Adipocyte (in vitro differentiated cells): ENCODE data around the gene MUSTN1.

ENCODE experiments used
- DNase-seq: peaks from one replicate; pipeline ENCODE4 v3.0.0-alpha.2; 2015; ENCODE audit warnings: low read depth
- H3K27me3 ChIP-seq: replicated peaks from 2 replicates; pipeline ENCODE4 v1.7.0; 2013; ENCODE audit warnings: mild to moderate bottlenecking, low read length, moderate library complexity; ENCODE audit not compliant: control insufficient read depth, insufficient read depth
- H3K36me3 ChIP-seq: 2 replicates; pipeline ENCODE4 v1.7.0; 2013; ENCODE audit warnings: low read length, mild to moderate bottlenecking, moderate library complexity; ENCODE audit not compliant: control insufficient read depth, insufficient read depth, severe bottlenecking
- H3K4me1 ChIP-seq: 2 replicates; pipeline ENCODE4 v1.7.0; 2013; ENCODE audit warnings: mild to moderate bottlenecking, low read length, moderate library complexity; ENCODE audit not compliant: control insufficient read depth, insufficient read depth
- H3K4me3 ChIP-seq: 2 replicates; pipeline ENCODE4 v1.7.0; 2013; ENCODE audit warnings: mild to moderate bottlenecking, low read length, moderate library complexity
- H3K9ac ChIP-seq: 2 replicates; pipeline ENCODE4 v1.7.0; 2013; ENCODE audit warnings: mild to moderate bottlenecking, low read length, moderate library complexity
- H3K9me3 ChIP-seq: 2 replicates; pipeline ENCODE4 v1.7.0; 2013; ENCODE audit warnings: mild to moderate bottlenecking, low read length, moderate library complexity; ENCODE audit not compliant: control insufficient read depth

Gene MUSTN1

GRCh38 chr3:52872245-52872644 is 37.4 kb upstream of the MUSTN1 start:
- no peaks in the 10 kb centered on the region for H3K27me3 ChIP-seq
- no peak overlapping the region for H3K9ac ChIP-seq
- peak; percentile 12 for DNase-seq
- H3K4me3 ChIP-seq = no peak overlapping the region
- H3K9me3 ChIP-seq = no peaks in the 10 kb centered on the region
- H3K4me1 ChIP-seq = peaks cover 11% of the 10 kb centered on the region
- no peaks in the 10 kb centered on the region for H3K36me3 ChIP-seq

- no peaks in the 10 kb centered on the region for H3K36me3 ChIP-seq
- H3K9ac ChIP-seq = no peak overlapping the region
- no peaks in the 10 kb centered on the region for H3K9me3 ChIP-seq
- H3K4me1 ChIP-seq = peaks cover 11% of the 10 kb centered on the region
- no peak for DNase-seq
- H3K27me3 ChIP-seq = no peaks in the 10 kb centered on the region
- H3K4me3 ChIP-seq = no peak overlapping the region
Measured at GRCh38 chr3:52871761-52872160, 36.9 kb upstream of the MUSTN1 start.

GRCh38 chr3:52870471-52870870 is 35.7 kb upstream of the MUSTN1 start:
- no peak overlapping the region for H3K9ac ChIP-seq
- H3K4me1 ChIP-seq = peaks cover 11% of the 10 kb centered on the region
- no peaks in the 10 kb centered on the region for H3K36me3 ChIP-seq
- H3K27me3 ChIP-seq = no peaks in the 10 kb centered on the region
- H3K4me3 ChIP-seq = no peak overlapping the region
- H3K9me3 ChIP-seq = no peaks in the 10 kb centered on the region
- DNase-seq = no peak

GRCh38 chr3:52866427-52866826 is 31.6 kb upstream of the MUSTN1 start:
- Histone ChIP-seq H3K9ac (no peak overlapping the region), H3K27me3 (no peaks in the 10 kb centered on the region), H3K9me3 (no peaks in the 10 kb centered on the region), H3K36me3 (no peaks in the 10 kb centered on the region), H3K4me1 (no peaks in the 10 kb centered on the region), H3K4me3 (no peak overlapping the region)
- no peak for DNase-seq

GRCh38 chr3:52865994-52866393 is 31.2 kb upstream of the MUSTN1 start:
- Histone ChIP-seq H3K36me3 (no peaks in the 10 kb centered on the region), H3K9me3 (no peaks in the 10 kb centered on the region), H3K9ac (no peak overlapping the region), H3K4me1 (no peaks in the 10 kb centered on the region), H3K27me3 (no peaks in the 10 kb centered on the region), H3K4me3 (no peak overlapping the region)
- DNase-seq = no peak

- no peak for DNase-seq
- no peak overlapping the region for H3K9ac ChIP-seq
Measured at GRCh38 chr3:52860424-52860768, 25.6 kb upstream of the MUSTN1 start.

GRCh38 chr3:52859686-52860423 is 25.0 kb upstream of the MUSTN1 start:
- Histone ChIP-seq H3K4me1 (no peaks in the 10 kb centered on the region), H3K9me3 (no peaks in the 10 kb centered on the region), H3K36me3 (peaks cover 2% of the 10 kb centered on the region), H3K27me3 (no peaks in the 10 kb centered on the region), H3K9ac (no peak overlapping the region), H3K4me3 (no peak overlapping the region)
- no peak for DNase-seq

More at GRCh38 chr3:52860424-52860768, 25.6 kb upstream of the MUSTN1 start:
- Histone ChIP-seq H3K4me1 (no peaks in the 10 kb centered on the region), H3K36me3 (peaks cover 2% of the 10 kb centered on the region), H3K4me3 (no peak overlapping the region), H3K27me3 (no peaks in the 10 kb centered on the region), H3K9me3 (no peaks in the 10 kb centered on the region)

GRCh38 chr3:52857864-52858263 is 23.0 kb upstream of the MUSTN1 start:
- no peak overlapping the region for H3K9ac ChIP-seq
- H3K4me1 ChIP-seq = no peaks in the 10 kb centered on the region
- peaks cover 7% of the 10 kb centered on the region for H3K36me3 ChIP-seq
- DNase-seq = no peak
- H3K9me3 ChIP-seq = no peaks in the 10 kb centered on the region
- H3K4me3 ChIP-seq = no peak overlapping the region
- no peaks in the 10 kb centered on the region for H3K27me3 ChIP-seq

- no peaks in the 10 kb centered on the region for H3K9me3 ChIP-seq
Measured at GRCh38 chr3:52857133-52857532, 22.3 kb upstream of the MUSTN1 start.

GRCh38 chr3:52856666-52857065 is 21.8 kb upstream of the MUSTN1 start:
- Histone ChIP-seq H3K27me3 (no peaks in the 10 kb centered on the region), H3K36me3 (peaks cover 18% of the 10 kb centered on the region), H3K4me3 (no peak overlapping the region), H3K9me3 (no peaks in the 10 kb centered on the region), H3K4me1 (no peaks in the 10 kb centered on the region), H3K9ac (no peak overlapping the region)
- no peak for DNase-seq

More at GRCh38 chr3:52857133-52857532, 22.3 kb upstream of the MUSTN1 start:
- no peak overlapping the region for H3K4me3 ChIP-seq
- no peak overlapping the region for H3K9ac ChIP-seq
- DNase-seq = no peak
- H3K36me3 ChIP-seq = peaks cover 13% of the 10 kb centered on the region
- no peaks in the 10 kb centered on the region for H3K4me1 ChIP-seq
- no peaks in the 10 kb centered on the region for H3K27me3 ChIP-seq

- H3K36me3 ChIP-seq = peaks cover 27% of the 10 kb centered on the region
- no peaks in the 10 kb centered on the region for H3K9me3 ChIP-seq
- H3K4me1 ChIP-seq = peaks cover 2% of the 10 kb centered on the region
- no peak overlapping the region for H3K9ac ChIP-seq
- H3K27me3 ChIP-seq = no peaks in the 10 kb centered on the region
- H3K4me3 ChIP-seq = no peak overlapping the region
- no peak for DNase-seq
Measured at GRCh38 chr3:52854013-52854412, 19.2 kb upstream of the MUSTN1 start.

- H3K9me3 ChIP-seq = no peaks in the 10 kb centered on the region
- no peak overlapping the region for H3K4me3 ChIP-seq
- peaks cover 40% of the 10 kb centered on the region for H3K36me3 ChIP-seq
- H3K9ac ChIP-seq = no peak overlapping the region
- H3K27me3 ChIP-seq = no peaks in the 10 kb centered on the region
- peaks cover 9% of the 10 kb centered on the region for H3K4me1 ChIP-seq
- DNase-seq = no peak
Measured at GRCh38 chr3:52852419-52852818, 17.6 kb upstream of the MUSTN1 start.
